NCI-H526 treated with DMSO at 0.1 percent for 48 hours (cell line): Measurements from ENCODE around the gene SGMS2.
A peak's percentile ranks its signal among the peaks of the same experiment; 100 is the strongest.
"Not testable (repeated sequence)": the region's sequence is repeated elsewhere in the genome, so short reads cannot be mapped to it uniquely, and the experiment has no call there.

Experiments
- DNase-seq: peaks from one replicate; lab custom pipeline; 2025; lab: John Stamatoyannopoulos, UW

Gene SGMS2

DNA sequence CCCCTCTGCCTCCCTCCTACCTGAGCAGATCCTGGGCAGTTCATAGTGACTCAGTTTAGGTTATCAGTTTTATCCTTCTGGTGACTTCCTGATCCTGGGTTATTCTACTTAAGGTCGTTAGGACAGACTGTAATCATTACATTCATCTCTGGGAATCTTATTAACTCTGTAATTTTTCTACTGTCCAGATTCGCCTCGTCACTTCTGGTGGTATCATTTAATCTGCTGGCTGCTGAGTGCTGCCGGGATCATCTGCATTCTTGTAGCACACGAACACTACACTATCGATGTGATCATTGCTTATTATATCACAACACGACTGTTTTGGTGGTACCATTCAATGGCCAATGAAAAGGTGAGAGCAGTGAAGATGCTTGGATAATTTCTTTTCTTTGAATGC lies 83.6 kb downstream of the SGMS2 start:
- DNase-seq: no peak

DNA sequence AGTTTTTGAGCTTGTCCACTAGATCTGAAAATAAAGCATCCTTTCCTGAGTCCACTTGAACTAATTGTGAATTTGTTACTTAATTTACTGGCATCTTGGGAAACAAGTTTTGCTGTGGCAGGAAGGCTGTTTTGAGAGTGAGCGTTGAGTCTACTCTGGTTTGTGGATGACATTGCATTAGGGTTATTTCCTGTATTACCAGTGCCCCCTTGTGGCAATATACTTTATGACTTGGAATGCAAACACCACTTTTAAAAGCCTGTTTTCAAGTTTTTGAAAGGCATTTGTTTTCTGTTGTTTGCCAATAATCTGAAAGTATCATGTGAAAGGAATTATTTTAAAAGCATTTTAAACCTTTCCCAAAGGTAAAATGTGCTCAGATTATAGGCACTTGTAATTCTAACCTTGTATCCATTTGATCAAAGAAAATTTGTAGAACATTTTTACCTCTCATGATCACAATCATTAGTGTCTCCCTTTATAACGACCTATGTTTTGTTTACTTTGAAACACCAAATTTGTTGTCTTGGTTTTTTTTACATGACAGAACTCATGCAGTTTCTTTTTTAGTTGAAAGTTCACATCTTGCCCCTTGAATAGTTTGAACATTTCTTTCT lies 88.7 kb downstream of the SGMS2 start:
- peak; percentile 25 for DNase-seq

DNA sequence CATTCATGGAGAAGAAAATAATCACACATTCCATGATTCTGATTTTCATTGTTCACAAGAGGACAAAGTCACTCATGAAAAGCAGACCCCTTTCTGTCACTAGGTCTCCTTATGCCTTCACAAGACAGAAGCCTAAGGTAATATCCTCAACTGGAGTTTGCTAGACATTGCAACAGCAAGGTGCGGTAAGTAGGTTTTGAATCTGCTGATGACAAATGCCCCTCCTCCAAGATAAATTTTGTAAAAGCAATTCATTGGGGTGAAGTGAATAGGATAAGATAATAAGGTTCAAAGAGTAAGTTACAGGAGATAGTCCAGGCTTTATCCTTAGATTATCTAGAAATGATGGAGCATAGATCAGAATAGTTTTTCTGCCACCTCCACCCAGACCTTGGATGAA lies 90.5 kb downstream of the SGMS2 start:
- no peak for DNase-seq

DNA sequence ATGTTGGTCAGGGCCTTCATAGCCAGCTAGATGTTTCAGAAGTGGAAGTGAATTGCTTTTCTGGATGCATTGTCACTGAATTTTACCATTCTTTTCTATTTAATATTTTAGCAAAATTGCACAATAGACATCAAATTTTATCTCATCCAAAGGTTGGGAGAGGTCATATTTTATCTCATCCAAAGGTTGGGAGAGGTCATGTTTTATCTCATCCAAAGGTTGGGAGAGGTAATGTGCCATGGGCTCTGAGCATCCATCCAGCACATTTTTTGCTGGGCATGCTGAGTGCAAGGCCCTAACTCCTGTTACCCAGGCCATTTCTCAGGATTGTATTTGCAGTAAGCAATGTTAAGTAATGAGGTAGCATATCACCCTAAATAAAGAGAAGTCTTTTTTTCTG lies 91.9 kb downstream of the SGMS2 start:
- no peak for DNase-seq

DNA sequence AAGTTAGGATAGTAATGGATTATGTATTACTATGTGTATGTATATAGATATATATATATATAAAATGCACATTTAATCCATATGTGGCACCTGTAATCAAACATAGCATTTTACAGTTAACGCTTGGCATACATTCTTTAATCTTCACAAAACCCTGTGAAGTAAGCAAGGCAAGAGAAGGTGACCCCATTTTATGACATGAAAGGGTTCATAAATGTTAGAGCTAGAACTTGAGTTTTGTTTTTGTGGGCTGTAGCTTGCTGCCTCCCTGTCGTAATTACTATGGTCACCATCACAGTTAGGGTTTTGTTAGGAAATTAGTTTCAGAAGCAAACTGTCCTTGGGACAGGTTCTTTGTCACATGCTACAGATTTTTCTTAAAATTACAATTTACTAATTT lies 92.8 kb downstream of the SGMS2 start:
- no peak for DNase-seq

DNA sequence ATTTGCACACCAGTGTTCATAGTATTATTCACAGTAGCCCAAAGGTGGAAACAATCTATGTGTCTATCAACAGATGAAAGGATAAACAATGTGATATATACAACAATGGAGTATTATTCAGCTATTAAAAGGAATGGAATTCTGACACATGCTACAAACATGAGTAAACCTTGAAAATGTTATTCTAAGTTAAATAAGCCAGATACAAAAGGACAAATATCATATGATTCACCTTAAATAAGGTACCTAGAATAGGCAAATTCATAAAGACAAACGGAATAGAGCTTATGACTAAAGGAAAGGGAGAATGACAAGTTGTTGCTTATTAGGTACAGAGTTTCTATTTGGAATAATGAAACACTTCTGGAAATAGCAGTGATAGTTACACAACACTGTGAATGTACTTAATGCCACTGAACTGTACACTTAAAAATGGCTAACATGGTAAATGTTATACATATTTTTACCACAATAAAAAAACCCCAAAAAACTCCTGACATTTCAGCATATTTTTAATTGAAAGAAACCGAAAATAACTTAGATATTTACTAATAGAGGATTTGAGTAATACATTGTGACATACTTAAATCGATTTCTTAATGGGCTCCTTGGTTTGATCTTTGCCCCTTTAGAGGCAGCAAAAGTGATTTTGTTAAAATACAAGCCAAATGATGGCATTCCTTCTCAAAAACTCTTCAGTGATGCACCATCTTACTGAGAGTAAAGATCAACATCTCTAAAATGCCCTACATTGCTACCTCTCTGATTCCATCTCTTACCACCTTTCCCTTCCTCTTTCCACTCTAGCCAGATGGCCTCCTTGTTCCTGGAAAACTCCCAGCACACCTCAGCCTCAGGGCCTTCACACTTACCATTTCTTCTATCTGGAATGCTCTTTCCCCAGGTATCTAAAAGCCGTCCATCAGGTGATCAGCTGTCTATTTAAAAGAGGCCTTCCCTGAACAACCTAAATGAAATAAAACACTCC lies 98.0 kb downstream of the SGMS2 start:
- no peak for DNase-seq

DNA sequence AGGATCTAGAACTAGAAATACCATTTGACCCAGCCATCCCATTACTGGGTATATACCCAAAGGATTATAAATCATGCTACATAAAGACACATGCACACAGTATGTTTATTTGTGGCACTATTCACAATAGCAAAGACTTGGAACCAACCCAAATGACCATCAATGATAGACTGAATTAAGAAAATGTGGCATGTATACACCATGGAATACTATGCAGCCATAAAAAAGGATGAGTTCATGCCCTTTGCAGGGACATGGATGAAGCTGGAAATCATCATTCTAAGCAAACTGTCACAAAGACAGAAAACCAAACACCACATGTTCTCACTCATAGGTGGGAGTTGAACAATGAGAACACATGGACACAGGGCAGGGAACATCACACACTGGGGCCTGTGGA lies 101.0 kb downstream of the SGMS2 start:
- not testable (repeated sequence) for DNase-seq

DNA sequence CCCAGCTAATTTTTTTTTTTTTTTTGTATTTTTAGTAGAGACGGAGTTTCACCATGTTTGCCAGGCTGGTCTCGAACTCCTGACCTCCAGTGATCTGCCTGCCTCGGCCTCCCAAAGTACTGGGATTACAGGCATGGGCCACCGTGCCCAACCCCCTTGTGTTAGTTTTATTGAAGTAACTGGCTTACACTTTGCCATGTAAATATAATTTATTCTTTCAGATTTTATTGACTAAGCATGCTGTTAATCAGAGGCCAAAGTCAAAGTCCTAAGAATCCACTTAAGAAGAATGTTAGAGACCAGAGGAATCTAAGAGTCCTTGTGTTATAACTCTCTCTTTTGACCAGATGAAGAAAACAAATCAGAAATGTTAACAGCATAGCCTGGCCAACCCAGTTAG lies 102.1 kb downstream of the SGMS2 start:
- not testable (repeated sequence) for DNase-seq

DNA sequence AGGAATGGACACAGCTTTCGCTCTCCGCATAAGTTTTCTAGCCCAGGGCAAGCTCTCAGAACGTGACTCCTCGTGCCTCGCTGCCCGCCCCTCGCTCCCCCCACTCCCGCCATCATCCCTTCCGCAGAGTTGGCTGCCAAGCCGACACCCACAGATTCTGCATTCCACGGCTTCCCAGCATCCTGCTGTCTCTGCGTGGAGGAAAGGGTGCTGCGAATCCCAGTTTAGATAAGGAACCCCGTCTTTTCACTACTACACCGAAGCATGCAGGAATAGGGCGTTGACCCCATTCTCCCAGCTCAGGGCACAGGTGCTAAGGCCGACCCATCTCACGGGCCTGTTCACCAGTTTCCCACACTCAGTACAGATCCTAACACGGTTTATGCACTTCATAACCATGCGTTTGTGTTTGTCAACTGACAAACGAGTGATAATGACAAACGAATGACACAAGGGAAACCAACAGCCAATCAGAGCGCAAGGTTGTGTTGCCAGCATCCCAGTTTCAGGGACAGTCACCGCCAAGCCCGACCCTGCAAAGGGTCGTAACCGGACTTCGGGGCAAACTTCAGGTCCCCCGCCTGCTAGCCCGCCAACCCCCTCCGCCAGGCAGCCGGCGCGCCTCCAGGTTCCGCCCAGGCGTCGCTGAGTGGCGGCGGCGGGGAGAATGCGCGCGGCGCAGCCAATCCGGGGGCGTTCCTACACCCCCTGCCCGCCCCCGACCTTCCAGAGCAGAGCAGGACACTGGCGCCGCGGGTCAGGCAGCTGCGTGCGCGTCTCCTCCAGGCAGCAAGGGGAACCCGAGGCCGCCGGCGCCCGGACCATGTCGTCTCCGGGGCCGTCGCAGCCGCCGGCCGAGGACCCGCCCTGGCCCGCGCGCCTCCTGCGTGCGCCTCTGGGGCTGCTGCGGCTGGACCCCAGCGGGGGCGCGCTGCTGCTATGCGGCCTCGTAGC lies 106.4 kb downstream of the SGMS2 start, which contains the start of gene CYP2U1:
Gene CYP2U1, plus strand, starts transcription at position 729 of the 954 bp plus-strand sequence. Its CDS starts 95 bp downstream, at position 824.
- peak; percentile 68 for DNase-seq

DNA sequence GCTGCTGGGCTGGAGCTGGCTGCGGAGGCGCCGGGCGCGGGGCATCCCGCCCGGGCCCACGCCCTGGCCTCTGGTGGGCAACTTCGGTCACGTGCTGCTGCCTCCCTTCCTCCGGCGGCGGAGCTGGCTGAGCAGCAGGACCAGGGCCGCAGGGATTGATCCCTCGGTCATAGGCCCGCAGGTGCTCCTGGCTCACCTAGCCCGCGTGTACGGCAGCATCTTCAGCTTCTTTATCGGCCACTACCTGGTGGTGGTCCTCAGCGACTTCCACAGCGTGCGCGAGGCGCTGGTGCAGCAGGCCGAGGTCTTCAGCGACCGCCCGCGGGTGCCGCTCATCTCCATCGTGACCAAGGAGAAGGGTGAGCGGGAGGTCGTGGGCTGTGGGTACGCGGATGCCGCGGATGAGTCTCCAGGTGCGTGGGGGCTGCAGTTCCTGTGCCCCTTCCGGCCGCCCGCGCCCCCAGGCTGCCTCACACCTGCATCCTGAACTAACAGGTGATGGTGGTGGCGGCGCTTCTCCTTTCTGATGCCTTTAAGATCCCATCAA lies 107.1 kb downstream of the SGMS2 start:
- DNase-seq: peak; percentile 58

DNA sequence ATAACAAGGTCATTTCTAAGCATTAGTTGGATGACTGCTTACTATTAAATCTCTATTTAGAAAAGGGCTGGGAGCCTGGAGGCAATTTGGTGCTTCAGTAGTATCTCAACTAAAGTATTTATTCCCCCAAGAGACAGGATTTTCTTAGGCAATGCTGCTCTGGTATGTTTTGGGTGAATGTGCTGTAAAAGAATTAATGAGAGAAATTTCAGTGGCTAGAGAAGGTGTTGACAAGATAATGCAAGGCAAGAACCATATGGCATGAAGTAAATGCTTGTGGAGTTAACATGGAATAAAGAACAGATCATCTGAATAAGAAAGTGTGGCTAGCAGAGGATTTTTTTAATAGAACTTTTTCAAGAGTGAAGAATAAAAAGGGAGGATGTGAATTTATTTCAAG lies 110.5 kb downstream of the SGMS2 start:
- no peak for DNase-seq

DNA sequence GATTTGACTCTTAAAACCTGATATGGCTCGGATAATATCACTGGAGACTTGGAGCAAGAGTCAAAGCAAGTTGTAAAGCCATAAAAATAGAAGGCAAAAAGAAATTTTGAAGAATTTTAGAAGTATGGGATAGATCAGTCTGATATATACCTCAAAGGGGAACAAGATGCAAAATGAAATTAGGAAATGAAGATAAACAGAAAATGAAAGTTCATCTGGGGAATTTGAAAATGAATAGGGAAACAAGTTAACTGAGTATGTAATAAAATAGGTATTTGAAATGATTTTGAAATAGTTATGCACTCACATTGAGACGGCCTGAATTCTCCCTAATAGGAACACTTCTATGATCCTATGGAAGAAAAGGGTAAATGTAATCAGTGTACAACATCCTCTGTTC lies 112.3 kb downstream of the SGMS2 start:
- DNase-seq: no peak

DNA sequence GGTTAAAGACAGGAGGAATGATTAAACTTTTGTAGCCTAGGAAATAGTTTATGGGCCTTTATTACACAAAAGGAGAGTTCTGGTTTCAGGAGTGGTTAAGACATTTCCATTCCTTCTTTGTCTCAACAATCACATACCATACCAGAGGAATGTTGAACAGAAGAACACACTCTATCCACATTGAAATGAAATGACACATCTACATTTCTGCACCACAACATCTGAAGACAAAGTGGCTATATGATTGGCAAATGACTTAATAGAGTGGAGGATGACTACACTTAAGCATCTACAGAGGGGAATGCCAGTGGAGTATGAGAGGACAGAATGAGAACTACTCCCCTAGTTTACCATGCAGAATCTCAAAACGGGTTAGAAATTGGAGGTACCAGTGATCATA lies 114.6 kb downstream of the SGMS2 start:
- no peak for DNase-seq

DNA sequence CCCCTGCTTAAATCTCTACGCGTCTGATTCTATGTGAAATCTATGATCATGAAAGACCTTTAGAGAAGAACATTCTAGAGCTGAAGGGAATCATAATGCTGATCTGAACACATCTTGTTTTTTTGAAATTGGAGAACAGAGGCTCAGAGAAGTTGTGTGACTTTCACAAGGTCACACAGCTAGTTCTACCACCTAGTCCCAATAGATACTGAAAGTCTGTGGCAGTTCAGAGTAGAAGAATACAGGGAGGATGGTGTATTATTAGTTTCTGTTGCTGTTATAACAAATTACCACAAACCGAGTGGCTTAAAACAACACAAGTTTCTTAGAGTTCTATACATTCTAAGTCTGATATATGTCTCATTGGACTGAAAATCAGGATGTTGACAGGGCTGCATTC lies 121.1 kb downstream of the SGMS2 start:
- no peak for DNase-seq

DNA sequence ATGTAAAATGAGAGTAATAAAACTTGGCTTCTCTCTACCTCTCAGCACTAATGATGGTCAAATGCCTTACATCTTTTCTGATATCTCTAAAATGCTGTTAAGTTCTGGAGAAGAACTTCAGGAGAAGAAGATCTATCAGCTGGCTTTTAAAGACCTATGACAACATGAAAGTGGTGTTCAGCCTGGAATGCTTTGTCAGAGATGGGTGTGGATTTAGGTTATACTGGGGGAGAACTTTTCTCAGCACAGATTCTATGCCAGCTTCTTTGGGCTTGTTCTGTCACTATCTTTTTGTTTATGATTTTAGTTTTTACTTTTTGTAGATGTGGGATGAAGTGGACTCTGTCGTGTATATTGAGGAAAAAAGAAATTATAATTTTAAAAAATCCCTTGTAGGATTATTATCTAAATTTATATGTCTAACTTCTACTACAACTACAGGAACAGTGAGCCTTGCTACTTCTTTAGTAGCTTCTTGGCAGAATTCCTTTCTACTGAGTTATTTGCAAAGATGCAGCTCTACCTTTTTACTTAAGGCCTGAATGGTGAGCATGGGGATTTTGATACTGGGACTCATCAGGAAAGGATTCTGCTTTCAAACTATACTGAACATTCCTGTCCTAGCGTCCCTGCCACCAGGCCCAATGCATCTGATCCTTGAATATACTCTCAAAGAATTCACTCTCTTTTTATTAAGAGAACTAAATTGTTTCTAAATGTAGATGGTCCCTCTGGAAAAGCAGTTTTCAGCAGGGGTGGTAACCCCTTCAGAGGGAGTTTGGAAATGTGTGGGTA lies 126.2 kb downstream of the SGMS2 start:
- DNase-seq: no peak

DNA sequence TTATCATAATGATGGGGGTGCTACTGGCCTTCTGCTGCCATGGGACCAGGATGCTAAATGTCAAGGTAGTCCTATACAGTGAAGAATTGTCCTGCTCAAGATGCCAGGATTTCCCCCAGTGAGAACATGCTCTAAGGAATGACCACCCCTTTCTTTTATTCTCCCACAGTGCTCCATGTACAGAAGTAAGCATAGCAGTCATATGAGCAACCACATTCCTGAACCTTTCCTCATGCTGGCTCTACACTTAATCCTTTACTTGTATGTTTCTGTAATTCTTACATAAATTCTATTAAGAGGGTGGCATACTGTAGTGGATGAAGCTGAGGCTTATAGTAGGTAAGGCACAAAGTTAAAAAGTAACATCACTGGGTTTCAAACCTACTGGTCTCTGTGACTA lies 126.8 kb downstream of the SGMS2 start:
- DNase-seq: no peak

DNA sequence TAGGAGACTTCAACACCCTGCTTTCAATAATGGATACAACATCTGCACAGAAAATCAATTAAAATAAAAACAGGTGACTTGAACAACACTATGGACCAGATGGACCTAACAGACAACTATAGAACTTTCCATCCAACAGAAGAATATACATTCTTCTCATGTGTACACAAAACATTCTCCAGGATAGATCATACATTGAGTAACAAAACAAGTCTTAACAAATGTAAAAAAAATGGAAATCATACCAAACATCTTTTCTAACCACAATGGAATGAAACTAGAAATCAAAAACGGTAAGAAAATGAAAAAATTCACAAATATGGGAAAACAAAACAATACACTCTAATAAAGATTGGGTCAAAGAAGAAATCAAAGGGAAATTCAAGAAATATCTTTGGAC lies 131.3 kb downstream of the SGMS2 start:
- DNase-seq: no peak
